ENCODE data around the gene ATP6V1F. TPM values are rescaled to one million over a fixed set of nuclear protein-coding genes. Genes with fewer than 3 reads are reported as not detected.

ATP6V1F gene
- polyA plus RNA-seq, 3 donors: 327 to 593 (median 511) TPM

GRCh38 chr7:128867241-128867640 is 4.6 kb downstream of the ATP6V1F start:
- Mint-ChIP-seq H3K4me3 (peak overlapping the region in 1 of 2 donors; percentile 28), H3K4me1 (peaks cover 31% of the 10 kb centered on the region), H3K9me3 (peaks cover 0 to 6% (median 2%) of the 10 kb centered on the region in 7 donors), H3K27me3 (ENCODE audit: low read depth in 3 of 3) (peaks cover 19 to 35% (median 34%) of the 10 kb centered on the region in 3 donors), H3K27ac (no peak overlapping the region), H3K36me3 (peaks cover 42% of the 10 kb centered on the region in 2 donors)
- Histone ChIP-seq H3K4me2 (replicated peaks; ENCODE audit: extremely low read depth, low read length, poor library complexity, severe bottlenecking) (no peak overlapping the region), H3K79me2 (ENCODE audit: insufficient read depth, low read length) (peaks cover 32% of the 10 kb centered on the region), H3K4me3 (replicated peaks in 1 of 3; ENCODE audit: low read depth in 2 of 3, low read length in 3 of 3) (no peak overlapping the region), H3K4me1 (ENCODE audit: control insufficient read depth in 1 of 2, insufficient read depth in 2 of 2, low read length in 2 of 2) (peaks cover 19 to 31% of the 10 kb centered on the region in 2 donors), H3K9me3 (replicated peaks in 1 of 2; ENCODE audit: control insufficient read depth in 1 of 2, insufficient read depth in 1 of 2, low read length in 2 of 2) (no peaks in the 10 kb centered on the region), H3K27ac (ENCODE audit: low read depth in 1 of 2, low read length in 2 of 2) (no peak overlapping the region), H3K9ac (ENCODE audit: insufficient read depth, low read length, poor library complexity, severe bottlenecking) (no peak overlapping the region), H2AFZ (ENCODE audit: insufficient read depth, low read depth, low read length, poor library complexity, severe bottlenecking) (no peak overlapping the region), H3K27me3 (ENCODE audit: control insufficient read depth in 2 of 2, insufficient read depth in 2 of 2, low read length in 2 of 2) (peaks cover 2 to 28% of the 10 kb centered on the region in 2 donors), H3K36me3 (replicated peaks in 1 of 2; ENCODE audit: control insufficient read depth in 1 of 2, insufficient read depth in 2 of 2, low read length in 2 of 2) (peaks cover 19 to 22% of the 10 kb centered on the region in 2 donors), H4K20me1 (ENCODE audit: insufficient read depth, low read length) (peaks cover 76% of the 10 kb centered on the region)
- DNase-seq: no peak
- intact Hi-C loops (cut with micrococcal nuclease): loop anchor here in 1 of 2 donors (10.0 kb wide), 1 partner anchor 122 kb away; no protein-coding TSS in a partner anchor
- 95% methylated on average over 4 of the region's 4 CpGs for WGBS (ENCODE audit: insufficient coverage)
- TF ChIP-seq, protein P1, sequence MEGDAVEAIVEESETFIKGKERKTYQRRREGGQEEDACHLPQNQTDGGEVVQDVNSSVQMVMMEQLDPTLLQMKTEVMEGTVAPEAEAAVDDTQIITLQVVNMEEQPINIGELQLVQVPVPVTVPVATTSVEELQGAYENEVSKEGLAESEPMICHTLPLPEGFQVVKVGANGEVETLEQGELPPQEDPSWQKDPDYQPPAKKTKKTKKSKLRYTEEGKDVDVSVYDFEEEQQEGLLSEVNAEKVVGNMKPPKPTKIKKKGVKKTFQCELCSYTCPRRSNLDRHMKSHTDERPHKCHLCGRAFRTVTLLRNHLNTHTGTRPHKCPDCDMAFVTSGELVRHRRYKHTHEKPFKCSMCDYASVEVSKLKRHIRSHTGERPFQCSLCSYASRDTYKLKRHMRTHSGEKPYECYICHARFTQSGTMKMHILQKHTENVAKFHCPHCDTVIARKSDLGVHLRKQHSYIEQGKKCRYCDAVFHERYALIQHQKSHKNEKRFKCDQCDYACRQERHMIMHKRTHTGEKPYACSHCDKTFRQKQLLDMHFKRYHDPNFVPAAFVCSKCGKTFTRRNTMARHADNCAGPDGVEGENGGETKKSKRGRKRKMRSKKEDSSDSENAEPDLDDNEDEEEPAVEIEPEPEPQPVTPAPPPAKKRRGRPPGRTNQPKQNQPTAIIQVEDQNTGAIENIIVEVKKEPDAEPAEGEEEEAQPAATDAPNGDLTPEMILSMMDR (IDR thresholded peaks at IDR 0.05): no peak

- Histone ChIP-seq H3K79me2 (ENCODE audit: insufficient read depth, low read length) (peaks cover 28% of the 10 kb centered on the region), H3K9me3 (replicated peaks in 1 of 2; ENCODE audit: control insufficient read depth in 1 of 2, insufficient read depth in 1 of 2, low read length in 2 of 2) (no peaks in the 10 kb centered on the region), H3K9ac (ENCODE audit: insufficient read depth, low read length, poor library complexity, severe bottlenecking) (no peak overlapping the region), H3K27me3 (ENCODE audit: control insufficient read depth in 2 of 2, insufficient read depth in 2 of 2, low read length in 2 of 2) (peaks cover 2 to 28% of the 10 kb centered on the region in 2 donors), H4K20me1 (ENCODE audit: insufficient read depth, low read length) (peaks cover 76% of the 10 kb centered on the region), H3K4me2 (replicated peaks; ENCODE audit: extremely low read depth, low read length, poor library complexity, severe bottlenecking) (no peak overlapping the region), H2AFZ (ENCODE audit: insufficient read depth, low read depth, low read length, poor library complexity, severe bottlenecking) (no peak overlapping the region), H3K27ac (ENCODE audit: low read depth in 1 of 2, low read length in 2 of 2) (no peak overlapping the region), H3K36me3 (replicated peaks in 1 of 2; ENCODE audit: control insufficient read depth in 1 of 2, insufficient read depth in 2 of 2, low read length in 2 of 2) (peaks cover 19 to 22% of the 10 kb centered on the region in 2 donors), H3K4me3 (replicated peaks in 1 of 3; ENCODE audit: low read depth in 2 of 3, low read length in 3 of 3) (no peak overlapping the region), H3K4me1 (ENCODE audit: control insufficient read depth in 1 of 2, insufficient read depth in 2 of 2, low read length in 2 of 2) (peaks cover 17 to 31% of the 10 kb centered on the region in 2 donors)
- intact Hi-C loops (cut with micrococcal nuclease): loop anchor here in 1 of 2 donors (10.0 kb wide), 1 partner anchor 123 kb away; no protein-coding TSS in a partner anchor
- WGBS (ENCODE audit: insufficient coverage): 83% methylated on average over 6 of the region's 11 CpGs
- H3K36me3 Mint-ChIP-seq: peaks cover 42% of the 10 kb centered on the region in 2 donors
- TF ChIP-seq, protein P1 (IDR thresholded peaks at IDR 0.05): no peak
- peaks cover 0 to 5% (median 2%) of the 10 kb centered on the region in 7 donors for H3K9me3 Mint-ChIP-seq
- peaks cover 19 to 40% (median 34%) of the 10 kb centered on the region in 3 donors for H3K27me3 Mint-ChIP-seq (ENCODE audit: low read depth in 3 of 3)
- H3K4me1 Mint-ChIP-seq: peaks cover 29% of the 10 kb centered on the region
- H3K27ac Mint-ChIP-seq: peak overlapping the region in 3 of 7 donors; percentile 20 to 60 (median 50)
- DNase-seq: no peak
- no peak overlapping the region for H3K4me3 Mint-ChIP-seq
Observed at GRCh38 chr7:128867842-128868623, 5.4 kb downstream of the ATP6V1F start.

Data from CD14-positive monocyte (primary cell).